HEK293T (cell line): Measurements from ENCODE around the gene CD7.

Experiments used
- ARNT ChIP-seq: fragments of 450-650 bp; IDR thresholded peaks from 2 replicates; pipeline ENCODE4 v1.6.1; 2017; ENCODE audit warnings: mild to moderate bottlenecking
- FOXA1 ChIP-seq: fragments of 450-650 bp; IDR thresholded peaks from 2 replicates; pipeline ENCODE4 v1.6.1; 2016; ENCODE audit warnings: mild to moderate bottlenecking
- NFRKB ChIP-seq: fragments of 450-650 bp; IDR thresholded peaks from 2 replicates; pipeline ENCODE4 v1.6.1; 2016; ENCODE audit warnings: mild to moderate bottlenecking, moderate library complexity
- SP1 ChIP-seq: fragments of 450-650 bp; IDR thresholded peaks from 2 replicates; pipeline ENCODE4 v1.6.1; 2017
- SUZ12 ChIP-seq: fragments of 450-650 bp; IDR thresholded peaks from 2 replicates; pipeline ENCODE4 v1.6.1; 2016; ENCODE audit warnings: mild to moderate bottlenecking
- TARDBP ChIP-seq: fragments of 450-650 bp; IDR thresholded peaks from 2 replicates; pipeline ENCODE4 v1.6.1; 2016
- ZNF384 ChIP-seq: fragments of 450-650 bp; IDR thresholded peaks from 2 replicates; pipeline ENCODE4 v1.6.1; 2016
- TF ChIP-seq, protein P1 (sequence below): fragments of 450-650 bp; IDR thresholded peaks from 2 replicates; pipeline ENCODE4 v1.6.1; 2016

DNA sequence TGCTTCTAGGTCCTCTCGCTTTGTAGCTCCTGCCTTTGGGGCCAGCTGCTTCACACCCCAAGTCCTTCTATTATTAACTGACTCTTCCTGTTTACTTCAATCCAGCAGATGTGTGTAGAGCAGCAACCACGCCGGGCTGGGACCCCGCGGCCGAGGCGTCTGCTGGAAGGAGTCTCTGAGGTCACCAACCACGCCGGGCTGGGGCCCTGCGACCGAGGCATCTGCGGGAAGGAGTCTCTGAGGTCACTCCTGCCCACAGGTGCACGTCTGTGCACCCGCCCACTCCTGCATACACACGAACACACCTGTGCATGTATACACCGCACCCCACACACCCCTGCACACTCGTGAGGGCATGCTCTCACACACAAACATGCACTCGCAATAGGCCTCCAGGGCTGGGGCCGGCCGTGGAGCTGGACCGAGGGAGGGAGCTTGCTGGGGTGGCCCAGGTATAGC is 33.9 kb upstream of the CD7 start:
- no peak for TF ChIP-seq NFRKB
- no peak for TF ChIP-seq FOXA1
- no peak for TF ChIP-seq SP1
- TF ChIP-seq, protein P1, sequence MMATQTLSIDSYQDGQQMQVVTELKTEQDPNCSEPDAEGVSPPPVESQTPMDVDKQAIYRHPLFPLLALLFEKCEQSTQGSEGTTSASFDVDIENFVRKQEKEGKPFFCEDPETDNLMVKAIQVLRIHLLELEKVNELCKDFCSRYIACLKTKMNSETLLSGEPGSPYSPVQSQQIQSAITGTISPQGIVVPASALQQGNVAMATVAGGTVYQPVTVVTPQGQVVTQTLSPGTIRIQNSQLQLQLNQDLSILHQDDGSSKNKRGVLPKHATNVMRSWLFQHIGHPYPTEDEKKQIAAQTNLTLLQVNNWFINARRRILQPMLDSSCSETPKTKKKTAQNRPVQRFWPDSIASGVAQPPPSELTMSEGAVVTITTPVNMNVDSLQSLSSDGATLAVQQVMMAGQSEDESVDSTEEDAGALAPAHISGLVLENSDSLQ, result no peak
- TF ChIP-seq TARDBP, result no peak
- no peak for TF ChIP-seq ARNT
- no peak for TF ChIP-seq SUZ12
- no peak for TF ChIP-seq ZNF384
